Activated B cell treated with CpG ODN at 0.5 μM for 24 hours (primary cell): ENCODE measurements around the gene EYA3. TPM values are rescaled to one million over a fixed set of nuclear protein-coding genes. Genes with fewer than 3 reads are reported as not detected.

ENCODE experiments used
- ATAC-seq: fragments of 200-7000 bp; cut with Tn5 transposase; one replicate; pipeline ENCODE4 v1.10.0; 2021; ENCODE audit warnings: low read depth, mild to moderate bottlenecking, moderate library complexity
- CTCF ChIA-PET: fragments of 350-600 bp; sonication (Branson Sonifier 250); formaldehyde crosslinking; loops from one replicate; lab custom pipeline; 2021; ENCODE audit warnings: antibody characterized with exemption; lab: Charles Lee
- POLR2A ChIA-PET: fragments of 350-600 bp; sonication (Branson Sonifier 250); formaldehyde crosslinking; loops from one replicate; lab custom pipeline; 2021; ENCODE audit warnings: antibody characterized with exemption; lab: Charles Lee
- DNase-seq: peaks from one replicate; pipeline ENCODE4 v3.0.0; 2022
- H3K27ac Mint-ChIP-seq: one replicate; pipeline ENCODE4 v1.8.0; 2020; ENCODE audit warnings: mixed read lengths
- H3K27me3 Mint-ChIP-seq: one replicate; pipeline ENCODE4 v1.8.0; 2021; ENCODE audit warnings: mixed read lengths
- H3K36me3 Mint-ChIP-seq: one replicate; pipeline ENCODE4 v1.8.0; 2021; ENCODE audit warnings: low read depth, mixed read lengths
- H3K4me1 Mint-ChIP-seq: one replicate; pipeline ENCODE4 v1.8.0; 2021; ENCODE audit warnings: mixed read lengths
- H3K4me3 Mint-ChIP-seq: one replicate; pipeline ENCODE4 v1.8.0; 2020; ENCODE audit warnings: mild to moderate bottlenecking, mixed read lengths
- H3K9me3 Mint-ChIP-seq: one replicate; pipeline ENCODE4 v1.8.0; 2020; ENCODE audit warnings: mixed read lengths
- CTCF ChIP-seq: fragments of 200-600 bp; IDR thresholded peaks from one replicate; pipeline ENCODE4 v1.8.0; 2022; ENCODE audit warnings: antibody characterized with exemption, mild to moderate bottlenecking
- intact Hi-C: fragments of 100-400 bp; cut with micrococcal nuclease; formaldehyde crosslinking; loops from one replicate; pipeline ENCODE4 v1.15.1; 2024
- total RNA-seq: library from RNA; stranded (reverse); gene quantifications from 2 replicates; pipeline ENCODE4 v1.2.3, GENCODE V29; 2022

EYA3 gene
- total RNA-seq, 1 donor from 2014 or later = 31.0 TPM

- intact Hi-C loops = no loop called here
- CTCF ChIA-PET = no interaction called here
Measured at GRCh38 chr1:27967106-27967883, 121.1 kb downstream of the EYA3 start.

DNA sequence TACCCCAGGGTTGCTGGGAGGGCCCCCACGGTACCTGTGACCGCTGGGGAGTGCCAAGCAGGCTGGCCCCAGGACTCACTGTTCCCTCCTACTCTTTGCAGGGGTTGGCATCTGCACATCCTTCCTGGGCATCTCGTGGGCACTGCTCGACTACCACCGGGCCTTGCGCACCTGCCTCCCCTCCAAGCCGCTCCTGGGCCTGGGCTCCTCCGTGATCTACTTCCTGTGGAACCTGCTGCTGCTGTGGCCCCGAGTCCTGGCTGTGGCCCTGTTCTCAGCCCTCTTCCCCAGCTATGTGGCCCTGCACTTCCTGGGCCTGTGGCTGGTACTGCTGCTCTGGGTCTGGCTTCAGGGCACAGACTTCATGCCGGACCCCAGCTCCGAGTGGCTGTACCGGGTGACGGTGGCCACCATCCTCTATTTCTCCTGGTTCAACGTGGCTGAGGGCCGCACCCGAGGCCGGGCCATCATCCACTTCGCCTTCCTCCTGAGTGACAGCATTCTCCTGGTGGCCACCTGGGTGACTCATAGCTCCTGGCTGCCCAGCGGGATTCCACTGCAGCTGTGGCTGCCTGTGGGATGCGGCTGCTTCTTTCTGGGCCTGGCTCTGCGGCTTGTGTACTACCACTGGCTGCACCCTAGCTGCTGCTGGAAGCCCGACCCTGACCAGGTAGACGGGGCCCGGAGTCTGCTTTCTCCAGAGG lies 121.9 kb downstream of the EYA3 start:
- ChIA-PET CTCF (no interaction called here), POLR2A (no interaction called here)
- H3K27me3 Mint-ChIP-seq = no peaks in the 10 kb centered on the region
- no peak for ATAC-seq
- TF ChIP-seq CTCF = no peak
- no peak overlapping the region for H3K4me3 Mint-ChIP-seq
- H3K4me1 Mint-ChIP-seq = peaks cover 10% of the 10 kb centered on the region
- H3K9me3 Mint-ChIP-seq = no peaks in the 10 kb centered on the region
- H3K36me3 Mint-ChIP-seq = peaks cover 59% of the 10 kb centered on the region
- intact Hi-C loops = no loop called here
- no peak for DNase-seq
- no peak overlapping the region for H3K27ac Mint-ChIP-seq

More at GRCh38 chr1:27967106-27967883, 121.1 kb downstream of the EYA3 start:
- no peak for ATAC-seq
- H3K27me3 Mint-ChIP-seq = no peaks in the 10 kb centered on the region
- no peak for DNase-seq
- POLR2A ChIA-PET = interaction anchor here (0.7 kb wide), 1 partner anchor 61 kb away, joined by 3 read pairs; no protein-coding TSS in a partner anchor
- no peaks in the 10 kb centered on the region for H3K9me3 Mint-ChIP-seq
- H3K36me3 Mint-ChIP-seq = peaks cover 59% of the 10 kb centered on the region
- no peak for TF ChIP-seq CTCF
- H3K4me3 Mint-ChIP-seq = no peak overlapping the region
- H3K4me1 Mint-ChIP-seq = peaks cover 6% of the 10 kb centered on the region
- no peak overlapping the region for H3K27ac Mint-ChIP-seq

- DNase-seq (no peak), ATAC-seq (no peak)
- no peaks in the 10 kb centered on the region for H3K27me3 Mint-ChIP-seq
- TF ChIP-seq CTCF = no peak
- POLR2A ChIA-PET = no interaction called here
- no peak overlapping the region for H3K4me3 Mint-ChIP-seq
- H3K4me1 Mint-ChIP-seq = peaks cover 20% of the 10 kb centered on the region
- H3K27ac Mint-ChIP-seq = no peak overlapping the region
- H3K36me3 Mint-ChIP-seq = peaks cover 45% of the 10 kb centered on the region
- intact Hi-C loops = loop anchor here (5.0 kb wide), 1 partner anchor 106 kb away; no protein-coding TSS in a partner anchor
- CTCF ChIA-PET = no interaction called here
- no peaks in the 10 kb centered on the region for H3K9me3 Mint-ChIP-seq
Measured at GRCh38 chr1:27963393-27963792, 125.0 kb downstream of the EYA3 start.

DNA sequence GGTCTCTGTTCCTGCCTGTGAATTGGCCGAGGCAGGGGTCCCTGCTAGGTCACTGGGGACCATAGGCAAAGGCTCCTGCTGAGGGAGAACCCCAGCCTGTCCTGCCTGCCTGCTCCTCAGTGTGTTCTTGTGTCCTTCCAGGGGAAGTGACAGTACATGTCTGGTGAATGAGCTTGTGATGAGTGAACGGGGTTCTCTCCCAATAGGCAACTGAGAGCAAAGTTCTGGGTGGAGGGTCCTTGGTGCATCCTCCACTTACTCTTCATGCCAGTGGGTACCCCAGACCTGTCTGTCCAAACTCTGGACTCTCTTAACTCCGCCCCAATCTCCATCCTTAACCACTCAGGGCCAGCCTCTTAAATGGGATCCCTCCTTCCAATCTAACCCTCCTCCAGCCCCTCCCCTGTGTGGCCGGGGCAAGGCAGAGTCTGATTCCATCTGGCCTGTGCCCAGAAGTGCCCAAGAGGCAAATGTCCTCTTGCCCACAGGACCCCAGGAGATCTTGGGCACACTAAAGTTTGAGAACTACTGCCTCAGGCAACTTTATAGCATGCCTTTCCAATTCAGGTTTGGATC lies 126.7 kb downstream of the EYA3 start:
- H3K4me3 Mint-ChIP-seq = peak overlapping the region; percentile 89
- ChIA-PET POLR2A (interaction anchor here (0.7 to 1.1 kb wide), 3 partner anchors 70 to 229 kb away, joined by 3 to 4 read pairs (median 4); no protein-coding TSS in a partner anchor), CTCF (interaction anchor here (1.2 to 3.9 kb wide), 2 partner anchors 18 to 104 kb away, joined by 3 to 13 read pairs; no protein-coding TSS in a partner anchor)
- no peak for TF ChIP-seq CTCF
- ATAC-seq = no peak
- peaks cover 20% of the 10 kb centered on the region for H3K4me1 Mint-ChIP-seq
- no peak for DNase-seq
- peak overlapping the region; percentile 41 for H3K27ac Mint-ChIP-seq
- no peaks in the 10 kb centered on the region for H3K9me3 Mint-ChIP-seq
- intact Hi-C loops = loop anchor here (5.0 kb wide), 1 partner anchor 104 kb away; no protein-coding TSS in a partner anchor
- H3K27me3 Mint-ChIP-seq = no peaks in the 10 kb centered on the region
- peaks cover 29% of the 10 kb centered on the region for H3K36me3 Mint-ChIP-seq
